CD4-positive, alpha-beta T cell treated with Interleukin-1 beta for 1 hour (primary cell): ENCODE results near the gene HTR5A.

Source experiments
- DNase-seq, 2 donors: peaks; one replicate each; pipeline ENCODE4 v3.0.0-alpha.2; 2020 to 2022

HTR5A gene

DNA sequence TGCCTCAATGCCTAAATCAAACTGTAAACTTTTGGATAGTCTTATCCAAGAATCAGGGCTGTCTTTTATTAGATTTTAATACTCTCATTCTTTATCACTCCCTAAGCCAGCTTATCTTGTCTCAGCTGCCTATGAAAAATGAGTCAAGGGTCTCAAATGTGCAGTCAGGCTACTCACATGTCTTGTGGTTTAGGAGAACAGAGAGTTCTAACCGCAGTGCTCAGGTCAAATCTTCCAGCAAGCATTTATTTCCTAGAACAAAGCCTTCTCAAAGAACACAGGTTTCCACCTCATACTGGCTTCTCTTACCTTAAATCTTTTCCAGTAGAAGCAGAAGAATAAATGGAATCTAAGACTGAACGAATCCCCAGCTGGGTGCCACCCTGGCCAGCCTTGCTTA, 23.5 kb downstream of the HTR5A start:
- no peak for DNase-seq

DNA sequence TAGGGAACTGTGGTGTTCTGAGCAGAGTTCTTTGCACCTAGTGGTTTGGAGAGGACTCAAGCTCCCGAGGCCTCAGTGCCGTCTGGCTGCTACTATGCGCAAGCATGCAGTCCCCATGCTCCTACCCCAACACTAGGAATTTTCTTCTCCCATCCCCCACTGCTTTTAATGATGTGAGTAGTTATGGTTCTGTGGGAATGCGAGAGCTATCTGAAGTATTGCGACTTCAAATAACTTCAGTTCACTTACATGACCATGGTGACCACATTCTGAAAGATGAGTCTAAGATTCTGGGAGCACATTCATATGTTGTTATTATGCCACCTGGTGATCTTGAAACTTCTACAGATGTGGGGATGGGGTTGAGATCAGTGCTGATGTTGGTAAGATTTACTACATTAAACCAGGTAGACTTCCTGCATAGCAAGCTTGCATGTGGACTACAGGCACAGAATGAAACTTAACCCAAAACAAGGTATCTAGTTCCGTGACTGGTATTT, 24.6 kb downstream of the HTR5A start:
- DNase-seq, result no peak

DNA sequence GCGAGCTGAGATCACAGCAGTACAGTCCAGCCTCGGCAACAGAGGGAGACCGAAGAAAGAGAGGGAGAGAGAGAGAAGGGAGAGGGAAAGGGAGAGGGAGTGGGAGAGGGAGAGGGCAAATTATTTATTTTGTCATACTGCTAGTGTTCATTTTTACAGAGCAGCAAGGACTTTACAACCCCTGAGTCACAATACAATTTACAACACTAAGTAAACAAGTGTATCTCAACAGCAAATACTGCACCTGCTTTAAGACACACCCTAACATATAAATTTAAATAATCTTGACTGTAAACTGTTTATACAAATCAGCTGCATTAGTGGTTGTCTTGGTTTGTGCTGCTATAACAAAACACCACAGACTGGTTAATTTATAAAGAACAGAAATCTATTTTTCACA, 27.2 kb downstream of the HTR5A start:
- DNase-seq, result no peak

DNA sequence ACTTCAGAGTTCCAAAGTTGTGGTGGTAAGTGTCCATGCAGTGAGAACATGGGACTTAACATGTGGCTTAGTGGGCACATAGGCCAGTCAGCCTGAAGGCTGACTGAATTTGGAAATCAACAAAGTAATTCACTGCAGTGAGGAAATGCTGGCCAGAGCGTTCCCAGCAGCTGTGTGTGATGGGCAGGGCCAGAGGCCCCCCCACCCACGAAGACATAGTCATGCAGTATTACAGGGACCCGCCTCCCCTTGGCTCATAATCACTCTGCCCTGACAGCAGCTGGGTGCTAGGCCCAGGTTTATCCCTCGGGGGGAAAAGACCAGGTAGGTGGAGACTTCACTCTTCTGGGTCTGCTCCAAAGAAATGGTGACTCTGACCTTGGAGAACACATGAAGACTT, 33.7 kb downstream of the HTR5A start:
- DNase-seq, result no peak

DNA sequence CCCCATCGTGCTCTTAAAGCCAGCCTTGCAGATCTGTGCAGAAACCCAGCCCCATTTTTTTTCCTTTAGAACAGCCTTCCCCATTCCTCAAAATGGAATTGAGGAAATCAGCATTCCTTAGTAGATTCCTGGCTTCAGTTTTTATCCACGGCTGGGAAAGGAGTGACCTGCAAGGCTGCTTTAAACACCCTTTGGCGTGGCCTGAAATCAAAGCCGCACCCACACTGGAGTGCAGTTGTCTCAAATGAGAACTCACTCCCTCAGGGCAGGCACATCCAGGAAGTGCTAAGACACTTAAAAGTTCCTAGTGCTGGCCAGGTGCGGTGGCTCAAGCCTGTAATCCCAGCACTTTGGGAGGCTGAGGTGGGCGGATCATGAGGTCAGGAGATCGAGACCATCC, 34.8 kb downstream of the HTR5A start:
- DNase-seq, result no peak

DNA sequence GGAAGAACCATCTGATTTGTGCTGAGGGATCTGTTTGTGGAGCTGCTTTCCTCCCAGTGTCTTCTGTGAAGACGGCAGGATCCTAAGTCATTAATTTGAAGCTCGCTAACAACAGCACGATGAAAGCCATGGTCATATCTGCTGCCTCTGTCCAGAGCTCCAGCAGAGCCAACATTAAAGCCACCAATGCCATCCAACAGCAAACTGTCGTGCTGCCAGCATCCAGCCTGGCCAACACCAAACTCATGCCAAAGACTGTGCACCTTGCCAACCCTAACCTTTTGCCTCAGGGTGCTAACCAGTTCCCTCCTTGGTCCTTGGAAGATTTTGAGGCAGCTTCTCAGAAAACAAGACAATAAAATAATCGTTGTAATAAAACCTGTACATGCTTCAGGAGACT, 36.2 kb downstream of the HTR5A start:
- DNase-seq, result no peak

DNA sequence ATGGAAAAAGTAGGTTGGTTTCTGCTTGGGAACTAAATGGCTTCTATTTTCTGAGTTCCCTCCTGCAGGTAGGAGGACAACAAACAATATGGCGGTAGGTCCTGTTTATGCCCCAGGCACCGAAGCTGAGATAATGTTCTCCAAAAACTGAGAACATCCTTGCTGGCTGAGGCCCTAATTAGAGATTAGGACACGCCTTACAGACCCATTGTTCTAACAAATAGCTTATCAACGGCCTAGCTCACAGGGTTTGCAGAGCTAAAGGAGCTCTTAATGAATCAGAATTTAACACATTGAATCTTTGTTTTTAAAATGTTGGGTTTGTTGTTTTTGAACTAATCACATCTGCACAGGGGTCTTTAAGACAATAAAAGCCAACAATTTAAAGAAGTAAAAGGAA, 37.0 kb downstream of the HTR5A start:
- no peak for DNase-seq

DNA sequence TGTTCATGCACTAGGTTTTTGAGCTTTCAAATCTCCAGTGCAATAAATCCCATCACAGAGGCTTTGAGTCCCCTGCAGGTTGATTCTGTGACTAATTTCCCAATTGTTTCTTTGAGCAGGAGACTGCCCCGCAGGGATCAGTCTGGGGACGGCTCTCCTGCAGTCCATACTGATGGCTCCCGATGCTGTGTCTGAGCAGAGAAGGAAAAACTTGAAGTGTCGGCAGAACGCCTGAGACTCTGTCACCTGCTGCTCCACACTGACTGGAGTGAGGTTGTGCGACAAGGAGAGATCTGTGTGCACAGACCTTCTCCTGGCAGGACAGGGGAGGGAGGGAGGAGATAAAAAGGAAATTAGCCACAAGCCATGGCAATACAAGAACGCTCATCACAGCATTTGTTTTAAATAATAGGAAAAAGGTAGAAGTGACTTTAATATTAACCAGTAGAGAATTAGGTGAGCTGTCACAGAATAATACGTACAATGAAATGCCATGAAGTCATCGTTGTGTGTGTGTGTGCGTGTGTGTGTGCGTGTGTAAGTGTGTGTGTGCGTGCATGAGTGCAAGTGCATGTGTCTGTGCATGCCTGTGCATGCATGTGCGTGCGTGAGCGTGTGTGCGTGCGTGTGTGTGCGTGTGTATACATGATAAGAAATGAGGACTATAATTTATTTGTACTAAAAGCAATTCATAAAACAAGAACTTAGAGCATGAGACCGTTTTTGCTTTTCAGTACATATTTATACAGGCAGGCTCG, 38.2 kb downstream of the HTR5A start:
- DNase-seq, result no peak

DNA sequence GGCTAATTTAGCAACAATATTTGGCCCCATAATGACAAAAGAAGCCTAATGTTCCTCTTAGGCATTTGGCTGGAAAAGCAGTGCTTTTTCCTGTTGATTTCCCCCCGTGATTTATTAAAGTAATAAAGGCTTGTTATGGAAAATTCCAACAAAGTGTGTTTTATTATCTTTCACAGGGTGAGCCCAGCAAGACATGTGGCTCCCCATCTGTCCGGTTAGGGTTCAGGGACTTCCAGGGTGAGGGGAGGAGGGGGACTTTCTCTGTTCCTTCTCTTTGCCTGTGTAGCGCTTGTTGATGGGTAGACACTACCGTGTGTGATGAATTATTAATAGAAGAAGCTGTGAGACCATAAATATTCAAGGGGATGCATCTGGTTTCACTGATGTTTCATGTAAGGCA, 39.0 kb downstream of the HTR5A start:
- no peak for DNase-seq

DNA sequence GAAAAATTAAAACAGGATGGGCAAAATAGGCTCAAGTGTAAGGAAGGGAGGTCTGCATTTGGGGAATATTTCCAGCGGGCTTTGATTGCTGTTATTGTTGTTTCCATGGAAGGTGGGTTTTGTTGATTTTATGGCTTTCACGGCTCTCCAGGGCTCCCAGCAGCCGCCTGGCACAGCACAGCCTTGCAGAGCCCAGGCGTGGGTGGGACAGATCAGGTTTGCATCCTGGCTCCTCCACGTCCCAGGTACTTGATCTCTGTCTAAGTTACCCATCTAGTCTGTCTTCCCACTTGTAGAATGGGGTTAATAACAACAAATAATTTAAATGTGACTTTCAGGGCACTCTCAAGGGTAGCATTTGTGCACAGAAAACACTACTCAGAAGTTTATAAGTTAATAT, 45.2 kb downstream of the HTR5A start:
- no peak for DNase-seq

DNA sequence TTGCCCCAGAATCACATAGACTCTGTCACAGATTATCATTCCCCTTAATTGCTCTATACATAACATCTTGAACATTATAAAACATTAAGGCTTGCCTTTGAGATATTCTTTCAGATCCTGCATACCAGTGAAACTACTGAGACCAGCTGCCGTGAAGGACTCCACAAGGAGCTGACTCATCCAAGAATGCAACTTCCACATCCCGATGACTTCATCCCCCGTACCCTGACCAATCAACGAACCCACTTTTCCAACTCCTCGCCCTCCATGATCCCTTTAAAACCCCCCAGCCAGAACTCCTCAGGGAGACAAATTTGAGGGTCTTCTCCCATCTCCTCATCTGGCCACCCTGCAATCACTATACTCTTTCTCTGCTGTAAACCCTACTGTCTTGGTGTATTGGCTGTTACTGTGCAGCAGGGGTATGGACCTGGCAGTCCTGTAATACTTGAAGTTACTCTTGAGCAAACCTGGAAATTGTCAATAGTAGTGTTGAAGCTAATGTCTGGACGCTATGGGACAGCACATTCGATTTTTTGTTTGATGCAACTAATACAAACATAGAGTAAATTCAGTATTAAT, 49.8 kb downstream of the HTR5A start:
- DNase-seq, result no peak

DNA sequence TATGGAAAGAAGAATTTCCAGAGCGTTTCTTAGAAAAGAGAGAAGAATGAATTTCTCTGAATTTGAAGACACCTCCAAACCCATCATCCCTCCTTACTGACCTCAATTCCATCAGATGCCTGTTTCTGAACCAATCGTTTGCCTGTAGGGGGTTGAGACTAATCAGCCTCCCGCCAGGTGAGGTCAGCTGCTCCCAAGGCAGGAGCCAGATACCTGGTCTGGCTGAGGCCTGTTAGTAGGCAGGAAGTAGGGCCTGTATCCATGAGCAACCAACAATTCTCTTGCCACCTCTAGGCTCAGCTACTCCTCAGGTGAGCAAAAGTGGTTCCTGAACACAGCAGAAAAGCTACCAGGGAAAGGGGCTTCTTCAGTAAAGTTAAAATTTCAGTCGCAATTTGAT, 50.3 kb downstream of the HTR5A start:
- DNase-seq, result no peak

DNA sequence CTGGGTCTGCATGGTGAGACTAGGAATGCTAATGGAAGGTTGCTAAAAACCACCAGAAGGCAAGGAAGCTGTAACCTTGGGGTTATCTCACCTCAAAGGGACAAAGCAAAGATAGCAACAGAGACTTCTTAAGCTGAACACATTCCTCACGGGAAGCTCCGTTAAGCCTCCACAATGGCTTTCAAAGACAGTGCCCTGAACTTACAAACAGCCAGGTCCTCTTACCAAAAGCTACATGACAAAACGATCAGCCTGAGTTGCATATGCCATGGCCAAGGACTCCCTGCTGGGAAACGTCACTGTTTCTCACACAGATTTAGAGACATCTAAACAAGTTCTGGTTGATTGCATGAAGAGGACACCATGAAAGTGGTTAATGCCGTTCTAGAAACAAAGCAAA, 52.7 kb downstream of the HTR5A start:
- no peak for DNase-seq

DNA sequence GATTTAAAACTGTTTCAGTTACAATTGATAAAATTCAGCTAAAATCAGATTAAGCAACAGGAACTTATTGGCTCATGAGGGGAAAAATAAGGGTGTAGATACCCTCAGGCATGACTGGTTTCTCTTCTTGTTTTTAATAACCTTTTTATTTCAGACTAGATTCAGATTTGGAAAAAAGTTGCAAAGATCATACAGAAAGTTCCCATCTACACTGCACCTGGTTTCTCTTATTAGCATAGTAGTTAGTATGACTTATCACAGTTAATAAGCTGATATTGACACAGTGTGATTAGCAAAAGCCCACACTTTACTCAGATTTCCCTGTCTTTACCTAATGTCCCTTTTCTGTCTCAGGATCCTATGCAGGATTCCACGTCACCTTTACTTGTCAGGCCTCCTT, 53.3 kb downstream of the HTR5A start:
- no peak for DNase-seq

DNA sequence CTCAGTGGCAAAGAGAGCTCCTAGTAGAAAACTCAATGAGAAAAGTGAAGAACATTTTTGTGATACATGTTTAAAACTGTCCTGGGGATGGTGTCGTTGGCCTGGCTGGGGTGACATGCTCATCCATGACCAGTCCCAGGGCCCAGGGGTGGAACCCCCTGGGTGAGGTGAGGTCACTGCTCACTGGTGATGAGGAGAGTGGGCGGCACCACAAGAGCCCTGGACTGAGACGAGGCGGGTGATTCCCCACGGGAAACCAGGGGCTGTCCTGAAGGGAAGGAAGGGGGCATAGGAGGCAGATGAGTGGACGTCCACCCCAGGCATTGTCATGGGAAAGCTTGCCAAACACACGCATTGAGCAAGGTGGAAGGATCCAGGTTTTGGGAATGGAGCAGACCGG, 54.6 kb downstream of the HTR5A start:
- no peak for DNase-seq

DNA sequence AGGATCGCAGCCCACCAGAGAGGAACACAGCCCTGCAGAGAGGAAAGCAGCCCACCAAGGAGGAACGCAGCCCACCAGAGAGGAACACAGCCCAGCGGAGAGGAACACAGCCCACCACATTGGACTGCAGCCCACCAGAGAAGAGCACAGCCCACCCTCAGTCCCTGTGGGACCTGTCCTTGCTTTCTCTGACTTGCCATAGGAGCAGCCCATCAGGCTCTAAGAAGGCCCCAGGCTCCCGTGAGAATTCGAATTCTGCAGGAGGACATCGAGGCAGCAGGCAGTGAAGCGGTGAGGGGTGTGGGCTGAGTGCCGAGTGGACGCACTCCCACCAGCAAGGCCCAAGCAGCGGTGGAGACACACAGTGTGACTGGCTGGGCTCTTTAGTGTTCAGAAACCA, 59.1 kb downstream of the HTR5A start:
- DNase-seq, result no peak

DNA sequence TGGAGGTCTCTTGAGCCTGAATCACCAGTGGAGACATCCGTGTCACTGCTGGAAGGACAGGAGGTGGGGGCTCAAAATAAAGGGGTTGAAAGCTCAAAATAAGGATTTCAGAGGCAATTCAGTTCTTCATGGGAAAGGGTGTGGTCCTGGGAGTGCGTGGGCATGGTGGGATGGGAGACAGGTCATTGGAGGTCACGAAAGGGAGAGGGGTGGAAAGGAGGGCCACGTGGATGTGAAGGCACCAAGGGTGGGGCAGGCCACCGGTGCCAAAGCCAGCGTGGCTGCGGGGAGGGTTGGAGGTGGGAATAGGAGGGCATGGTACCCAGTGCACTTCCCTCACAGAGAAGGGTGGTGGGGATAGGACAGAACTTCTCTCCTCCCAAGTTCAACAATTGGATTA, 59.7 kb downstream of the HTR5A start:
- no peak for DNase-seq

DNA sequence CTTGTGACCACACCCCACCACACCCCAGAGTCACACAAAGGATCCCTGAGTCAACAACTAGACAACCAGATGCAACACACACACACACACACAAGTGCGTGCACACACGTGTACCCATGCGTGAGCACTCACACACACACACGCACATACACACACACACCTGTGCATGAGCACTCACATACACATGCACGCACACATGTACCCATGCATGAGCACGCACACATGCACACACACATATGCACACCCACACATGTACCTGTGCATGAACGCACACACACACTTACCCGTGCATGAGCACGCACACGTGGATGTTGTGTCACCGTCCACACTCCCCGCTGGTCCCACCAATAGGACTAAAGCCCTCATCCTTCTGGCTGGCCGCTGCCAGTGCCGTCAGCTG, 60.4 kb downstream of the HTR5A start:
- no peak for DNase-seq

DNA sequence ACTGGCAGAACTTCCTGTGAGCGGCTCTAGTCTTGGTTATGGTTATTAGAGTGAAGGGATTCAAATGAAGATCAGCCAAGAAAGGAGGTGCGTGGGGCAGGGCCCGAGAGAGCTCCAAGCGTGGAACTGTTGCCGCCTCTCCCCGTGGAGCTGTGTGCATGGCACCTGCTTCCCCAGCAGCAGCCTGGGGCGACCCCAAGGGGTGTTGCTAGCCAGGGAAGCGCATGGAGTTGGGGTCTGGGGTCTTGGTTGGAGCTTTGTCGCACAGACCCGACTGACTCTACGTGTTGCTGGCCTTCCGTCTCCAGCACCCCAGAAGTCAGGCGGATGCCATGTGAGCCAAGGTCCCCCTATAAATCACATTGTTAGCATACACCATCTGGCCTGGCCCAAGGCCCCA, 61.0 kb downstream of the HTR5A start:
- no peak for DNase-seq

DNA sequence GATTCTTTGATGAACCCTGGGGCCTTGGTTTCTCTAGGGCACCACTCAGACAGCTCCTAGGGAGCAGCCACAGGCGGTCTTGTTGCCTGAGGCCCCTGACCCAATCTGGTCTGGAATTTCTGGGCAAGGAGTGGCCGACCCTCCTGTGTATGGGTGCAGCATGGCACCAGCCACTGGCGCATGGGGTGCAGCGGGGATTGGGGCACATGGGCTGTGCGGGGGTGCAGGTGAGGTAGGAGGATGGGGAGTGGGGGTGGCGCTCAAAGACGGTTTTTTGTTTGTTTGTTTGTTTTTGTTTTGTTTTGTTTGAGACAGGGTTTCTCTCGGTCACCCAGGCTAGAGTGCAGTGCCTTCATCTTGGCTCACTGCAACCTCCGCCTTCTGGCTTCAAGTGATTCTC, 62.3 kb downstream of the HTR5A start:
- DNase-seq, result no peak

DNA sequence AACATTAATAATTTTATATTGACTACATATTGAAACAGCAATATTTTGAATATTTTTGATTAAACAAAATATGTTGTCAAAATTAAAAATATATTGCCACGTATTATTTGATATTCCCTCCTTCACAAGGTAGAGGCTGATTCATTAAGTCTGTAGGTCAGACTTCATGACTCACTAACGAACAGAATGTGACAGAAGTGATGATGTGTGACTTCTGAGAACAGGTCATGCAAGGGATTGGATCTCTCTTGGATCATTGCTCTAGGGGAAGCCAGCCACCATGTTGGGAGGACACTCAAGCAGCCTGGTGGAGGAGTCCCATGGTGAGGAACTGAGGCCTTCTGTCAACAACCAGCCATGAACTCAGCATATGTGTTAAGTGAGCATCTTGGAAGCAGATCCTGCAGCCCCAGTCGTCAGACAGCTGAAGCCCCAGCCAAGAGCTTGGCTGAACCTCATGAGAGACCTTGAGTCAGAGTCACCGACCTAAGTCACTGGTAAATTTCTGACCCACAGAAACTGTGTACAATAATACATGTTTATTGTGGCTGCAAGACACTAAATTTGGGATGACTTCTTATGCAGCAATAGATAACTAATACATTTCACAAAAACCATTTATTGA, 66.6 kb downstream of the HTR5A start:
- no peak for DNase-seq
